GM12875 (cell line): ENCODE results near the gene CASKIN1.

Source experiments
- H3K4me3 ChIP-seq: one replicate; pipeline ENCODE4 v1.5.1; 2011; ENCODE audit warnings: low read depth, low read length, control low read depth
- CTCF ChIP-seq: IDR thresholded peaks from 2 replicates; pipeline ENCODE4 v1.5.1; 2011; ENCODE audit warnings: low read depth, mild to moderate bottlenecking, control low read depth, inconsistent platforms, low read length, moderate library complexity, borderline replicate concordance; ENCODE audit not compliant: insufficient read depth

CASKIN1 gene

GRCh38 chr16:2157480-2158261, 38.7 kb downstream of the CASKIN1 start:
- TF ChIP-seq CTCF, result no peak
- H3K4me3 ChIP-seq, result no peak overlapping the region

- TF ChIP-seq CTCF, result no peak
Observed at GRCh38 chr16:2156849-2157224, 39.6 kb downstream of the CASKIN1 start.

GRCh38 chr16:2155977-2156848, 40.2 kb downstream of the CASKIN1 start:
- no peak for TF ChIP-seq CTCF
- peak overlapping the region; percentile 74 for H3K4me3 ChIP-seq

More at GRCh38 chr16:2156849-2157224, 39.6 kb downstream of the CASKIN1 start:
- peak overlapping the region; percentile 74 for H3K4me3 ChIP-seq

- TF ChIP-seq CTCF, result no peak
- peak within 1 kb of the TSS; percentile 92 for H3K4me3 ChIP-seq
Observed at GRCh38 chr16:2155091-2155950, 41.1 kb downstream of the CASKIN1 start, which contains the start of gene TRAF7. Gene TRAF7, plus strand, starts transcription at chr16:2155782. Its CDS starts 8,139 bp downstream, at chr16:2163921.

GRCh38 chr16:2154533-2155090, 41.8 kb downstream of the CASKIN1 start:
- peak overlapping the region; percentile 92 for H3K4me3 ChIP-seq
- no peak for TF ChIP-seq CTCF

- TF ChIP-seq CTCF, result no peak
- peak overlapping the region; percentile 92 for H3K4me3 ChIP-seq
Observed at GRCh38 chr16:2152695-2153506, 43.5 kb downstream of the CASKIN1 start.
